KOPT-K1 (cell line): ENCODE measurements around the gene TBL1X.

Experiments
- H3K27ac ChIP-seq: fragments of 200-600 bp; sonication (generic); 2 replicates; pipeline ENCODE4 v1.5.1; 2016; ENCODE audit warnings: antibody characterized with exemption, mild to moderate bottlenecking, low read depth, low read length; ENCODE audit not compliant: poor library complexity, severe bottlenecking
- H3K36me3 ChIP-seq: fragments of 200-600 bp; sonication (generic); 2 replicates; pipeline ENCODE4 v1.5.1; 2017; ENCODE audit warnings: antibody characterized with exemption, mild to moderate bottlenecking, low read length, moderate library complexity; ENCODE audit not compliant: insufficient read depth
- H3K9me3 ChIP-seq: fragments of 200-600 bp; sonication (generic); 2 replicates; pipeline ENCODE4 v1.5.1; 2017; ENCODE audit warnings: antibody characterized with exemption, low read length, mild to moderate bottlenecking; ENCODE audit not compliant: insufficient read depth, poor library complexity, severe bottlenecking

TBL1X gene

GRCh38 chrX:9704876-9705465 lies 240.1 kb downstream of the TBL1X start:
- Histone ChIP-seq H3K27ac (no peak overlapping the region), H3K9me3 (no peaks in the 10 kb centered on the region), H3K36me3 (peaks cover 15% of the 10 kb centered on the region)

DNA sequence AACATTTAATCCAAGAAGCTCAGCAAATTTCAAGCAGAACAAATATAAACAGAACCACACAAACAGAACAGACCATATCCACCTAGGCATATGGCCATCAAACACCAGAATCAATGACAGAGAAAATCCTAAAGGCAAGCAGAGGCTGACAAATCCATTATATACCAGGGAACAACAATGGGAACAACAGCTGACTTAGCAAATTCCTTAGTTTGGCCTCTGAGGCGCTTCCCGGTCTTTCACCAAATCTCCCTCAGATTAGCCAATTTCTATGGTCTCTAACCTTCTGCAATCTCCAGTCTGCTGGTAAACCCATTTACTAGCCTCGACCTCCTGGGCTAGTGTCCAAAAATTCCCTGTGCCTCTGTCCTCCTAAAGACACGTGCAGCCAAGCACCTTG lies 241.6 kb downstream of the TBL1X start:
- no peak overlapping the region for H3K27ac ChIP-seq
- peaks cover 24% of the 10 kb centered on the region for H3K36me3 ChIP-seq
- no peaks in the 10 kb centered on the region for H3K9me3 ChIP-seq

- H3K36me3 ChIP-seq, result peaks cover 32% of the 10 kb centered on the region
- H3K9me3 ChIP-seq, result no peaks in the 10 kb centered on the region
Measured at GRCh38 chrX:9707306-9708033, 242.6 kb downstream of the TBL1X start.

GRCh38 chrX:9708086-9708485 lies 243.2 kb downstream of the TBL1X start:
- Histone ChIP-seq H3K36me3 (peaks cover 35% of the 10 kb centered on the region), H3K9me3 (no peaks in the 10 kb centered on the region), H3K27ac (no peak overlapping the region)

More at GRCh38 chrX:9707306-9708033, 242.6 kb downstream of the TBL1X start:
- no peak overlapping the region for H3K27ac ChIP-seq

DNA sequence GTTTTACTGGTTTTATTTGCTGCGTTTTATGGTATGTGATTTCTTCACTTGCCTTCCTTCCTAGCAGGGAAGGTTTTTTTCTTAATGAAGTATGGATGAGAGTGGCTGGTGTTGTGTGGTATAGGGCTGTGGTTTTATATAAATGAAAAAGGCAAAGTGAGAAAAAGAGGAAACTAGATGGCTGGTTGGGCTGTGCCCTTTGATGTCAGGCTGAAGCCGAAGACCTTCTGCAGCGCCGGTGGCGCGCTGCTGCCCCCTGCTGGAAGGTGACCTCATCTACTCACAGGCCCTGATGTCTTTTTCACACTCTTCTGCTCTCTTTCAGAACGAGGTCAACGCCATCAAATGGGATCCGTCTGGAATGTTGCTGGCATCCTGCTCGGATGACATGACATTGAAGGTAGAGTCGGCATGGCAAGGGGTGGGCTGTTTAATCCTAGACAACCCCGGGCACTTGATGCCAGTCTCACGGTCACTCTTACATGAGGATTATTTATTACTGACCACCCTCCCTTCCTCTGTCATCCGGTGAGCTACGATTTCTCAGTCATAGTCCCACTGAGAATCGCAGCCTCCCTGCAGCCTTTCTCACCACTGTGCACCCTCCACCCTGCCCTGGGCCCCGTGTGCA lies 244.2 kb downstream of the TBL1X start:
- no peaks in the 10 kb centered on the region for H3K9me3 ChIP-seq
- peaks cover 37% of the 10 kb centered on the region for H3K36me3 ChIP-seq
- H3K27ac ChIP-seq, result no peak overlapping the region

GRCh38 chrX:9710332-9710731 lies 245.5 kb downstream of the TBL1X start:
- Histone ChIP-seq H3K27ac (no peak overlapping the region), H3K9me3 (no peaks in the 10 kb centered on the region), H3K36me3 (peaks cover 42% of the 10 kb centered on the region)

GRCh38 chrX:9717376-9717775 lies 252.5 kb downstream of the TBL1X start:
- no peak overlapping the region for H3K27ac ChIP-seq
- H3K36me3 ChIP-seq, result peaks cover 55% of the 10 kb centered on the region; the same call in 1 of the 2 replicates
- peaks cover 2% of the 10 kb centered on the region for H3K9me3 ChIP-seq

DNA sequence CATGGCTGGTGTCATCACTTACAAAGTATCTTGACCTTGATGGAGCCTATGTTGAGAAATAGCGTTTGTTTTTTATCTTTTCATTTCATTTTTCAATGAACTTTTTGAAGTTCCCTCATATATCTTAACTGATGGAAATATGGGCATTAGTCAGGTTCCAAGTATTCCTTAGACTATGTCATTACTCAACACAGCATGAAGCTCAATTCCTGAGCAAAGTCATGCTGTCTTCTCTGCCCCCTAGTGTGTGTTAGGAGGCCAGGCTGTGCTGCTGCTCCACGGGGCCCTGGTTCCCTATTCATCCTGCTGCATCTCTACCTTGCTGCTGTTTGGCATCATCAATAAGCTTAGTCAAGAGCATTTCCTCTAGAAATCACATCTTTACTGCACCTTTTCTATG lies 259.9 kb downstream of the TBL1X start:
- Histone ChIP-seq H3K9me3 (peaks cover 28% of the 10 kb centered on the region), H3K27ac (no peak overlapping the region), H3K36me3 (peaks cover 6% of the 10 kb centered on the region; the same call in 1 of the 2 replicates)

- Histone ChIP-seq H3K27ac (no peak overlapping the region), H3K36me3 (no peaks in the 10 kb centered on the region), H3K9me3 (peaks cover 18% of the 10 kb centered on the region)
Measured at GRCh38 chrX:9728261-9728660, 263.4 kb downstream of the TBL1X start.

DNA sequence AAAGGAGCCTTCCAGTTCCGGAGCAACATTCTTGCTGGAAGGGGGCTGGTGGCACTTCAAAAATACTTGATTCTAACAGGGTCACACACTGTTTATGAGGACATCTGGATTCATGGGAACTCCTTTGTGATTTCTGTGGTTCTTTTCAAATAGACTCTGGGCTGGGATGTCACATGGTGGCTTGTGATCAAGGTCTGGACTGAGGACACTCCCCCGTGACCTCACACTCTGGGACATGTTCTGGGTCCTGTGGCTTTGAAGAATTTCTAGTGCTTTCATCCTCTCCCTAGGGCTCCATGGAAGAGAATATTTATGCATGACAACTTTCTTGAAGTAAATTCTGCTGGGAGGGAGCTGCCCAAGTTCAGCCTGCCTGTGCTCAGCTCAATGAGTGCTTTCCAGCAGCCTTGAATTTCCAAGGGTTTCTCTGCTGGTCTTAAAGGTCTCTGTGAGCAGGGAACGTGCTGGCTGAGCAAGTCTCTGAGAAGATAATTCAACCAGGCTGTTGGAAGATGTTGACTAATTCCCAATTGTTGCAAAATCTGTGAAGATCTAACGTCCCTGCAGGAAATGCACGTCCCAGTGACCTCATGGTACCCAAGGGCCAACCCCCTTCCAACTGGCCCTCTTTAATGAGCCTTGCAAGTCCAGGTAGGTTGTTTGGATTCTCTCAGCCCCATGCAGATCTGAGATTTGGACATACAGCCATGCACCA lies 264.5 kb downstream of the TBL1X start:
- Histone ChIP-seq H3K27ac (no peak overlapping the region), H3K36me3 (no peaks in the 10 kb centered on the region), H3K9me3 (peaks cover 18% of the 10 kb centered on the region)

DNA sequence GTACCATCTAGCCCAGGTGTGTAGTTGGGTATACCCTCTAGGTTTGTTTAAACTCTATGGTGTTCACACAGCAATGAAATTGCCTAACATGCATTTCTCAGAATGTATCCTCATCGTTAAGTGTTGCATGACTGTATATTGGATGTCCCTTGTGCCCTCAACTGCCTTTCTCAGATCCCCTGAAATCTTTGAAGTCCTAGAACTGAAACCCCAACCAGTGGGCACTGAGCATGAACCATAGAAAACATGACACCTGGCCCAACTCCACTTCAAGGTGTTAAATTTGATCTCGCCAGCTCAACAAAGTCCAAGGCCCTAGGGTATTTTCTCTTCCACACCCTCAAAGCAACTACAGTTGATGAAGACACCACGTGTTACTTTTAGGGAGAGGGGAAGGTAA lies 265.2 kb downstream of the TBL1X start:
- Histone ChIP-seq H3K9me3 (peaks cover 18% of the 10 kb centered on the region), H3K36me3 (no peaks in the 10 kb centered on the region), H3K27ac (no peak overlapping the region)

- Histone ChIP-seq H3K27ac (no peak overlapping the region), H3K36me3 (no peaks in the 10 kb centered on the region), H3K9me3 (peaks cover 18% of the 10 kb centered on the region)
Measured at GRCh38 chrX:9730752-9731151, 265.9 kb downstream of the TBL1X start.

DNA sequence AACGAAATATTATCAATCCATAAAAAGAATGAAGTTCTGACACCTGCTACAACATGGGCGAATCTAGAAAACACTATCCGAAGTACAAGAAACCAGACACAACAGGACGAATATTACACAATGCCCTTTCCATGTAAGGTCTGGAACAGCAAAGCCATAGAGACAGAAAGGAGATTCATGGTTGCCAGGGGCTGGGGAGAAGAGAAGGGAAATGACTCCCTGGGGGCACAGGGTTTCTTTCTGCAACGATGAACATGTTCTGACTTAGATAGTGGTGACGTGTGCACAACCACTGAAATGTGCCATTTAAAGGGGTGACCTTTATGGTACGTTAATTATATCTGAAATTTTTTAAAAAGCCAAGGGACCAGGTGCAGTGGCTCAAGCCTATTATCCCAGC lies 272.5 kb downstream of the TBL1X start:
- Histone ChIP-seq H3K27ac (no peak overlapping the region), H3K9me3 (no peaks in the 10 kb centered on the region), H3K36me3 (no peaks in the 10 kb centered on the region)

DNA sequence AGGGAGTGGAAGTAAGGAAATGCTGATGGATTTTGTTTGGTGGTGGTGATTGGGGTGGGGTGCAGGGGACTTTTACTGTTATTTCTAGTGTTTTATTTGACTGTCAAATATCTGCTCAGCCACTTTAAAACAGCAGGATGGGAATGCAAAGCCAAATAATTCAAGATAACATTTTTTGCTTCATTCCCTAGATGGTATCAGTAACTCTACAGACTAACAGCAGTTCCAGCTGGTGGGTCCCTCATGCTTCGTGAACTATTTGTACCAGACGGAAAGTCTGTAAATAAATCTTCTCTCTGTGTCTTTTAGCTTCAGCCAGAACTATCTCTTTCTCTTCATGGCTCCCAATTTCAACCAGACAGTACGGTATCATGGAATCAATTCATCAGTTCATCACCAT lies 273.3 kb downstream of the TBL1X start:
- Histone ChIP-seq H3K9me3 (no peaks in the 10 kb centered on the region), H3K36me3 (no peaks in the 10 kb centered on the region), H3K27ac (no peak overlapping the region)

GRCh38 chrX:9739130-9739529 lies 274.3 kb downstream of the TBL1X start:
- Histone ChIP-seq H3K9me3 (no peaks in the 10 kb centered on the region), H3K36me3 (no peaks in the 10 kb centered on the region)

More at GRCh38 chrX:9739130-9739529, 274.3 kb downstream of the TBL1X start:
- no peak overlapping the region for H3K27ac ChIP-seq
